ENCODE results near the gene GOLGA8S.
"Not testable (repeated sequence)": the region's sequence is repeated elsewhere in the genome, so short reads cannot be mapped to it uniquely, and the experiment has no call there.

- TF ChIP-seq, protein P1, sequence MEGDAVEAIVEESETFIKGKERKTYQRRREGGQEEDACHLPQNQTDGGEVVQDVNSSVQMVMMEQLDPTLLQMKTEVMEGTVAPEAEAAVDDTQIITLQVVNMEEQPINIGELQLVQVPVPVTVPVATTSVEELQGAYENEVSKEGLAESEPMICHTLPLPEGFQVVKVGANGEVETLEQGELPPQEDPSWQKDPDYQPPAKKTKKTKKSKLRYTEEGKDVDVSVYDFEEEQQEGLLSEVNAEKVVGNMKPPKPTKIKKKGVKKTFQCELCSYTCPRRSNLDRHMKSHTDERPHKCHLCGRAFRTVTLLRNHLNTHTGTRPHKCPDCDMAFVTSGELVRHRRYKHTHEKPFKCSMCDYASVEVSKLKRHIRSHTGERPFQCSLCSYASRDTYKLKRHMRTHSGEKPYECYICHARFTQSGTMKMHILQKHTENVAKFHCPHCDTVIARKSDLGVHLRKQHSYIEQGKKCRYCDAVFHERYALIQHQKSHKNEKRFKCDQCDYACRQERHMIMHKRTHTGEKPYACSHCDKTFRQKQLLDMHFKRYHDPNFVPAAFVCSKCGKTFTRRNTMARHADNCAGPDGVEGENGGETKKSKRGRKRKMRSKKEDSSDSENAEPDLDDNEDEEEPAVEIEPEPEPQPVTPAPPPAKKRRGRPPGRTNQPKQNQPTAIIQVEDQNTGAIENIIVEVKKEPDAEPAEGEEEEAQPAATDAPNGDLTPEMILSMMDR (IDR thresholded peaks at IDR 0.05), result not testable (repeated sequence)
- not testable (repeated sequence) for TF ChIP-seq POLR2A, EP300 (IDR thresholded peaks at IDR 0.05)
Measured at GRCh38 chr15:23412881-23413600, 58.5 kb downstream of the GOLGA8S start.

Measured in tibial nerve (tissue), 4 donors.